GM12873 (cell line): Measurements from ENCODE around the gene ZNF470.

Experiments
- TF ChIP-seq, protein P1 (sequence below): IDR thresholded peaks from 2 replicates; pipeline ENCODE4 v1.5.1; 2012; ENCODE audit warnings: low read depth, mild to moderate bottlenecking, moderate library complexity, low read length, control low read depth; ENCODE audit not compliant: insufficient read depth; ENCODE audit errors: missing control alignments

Gene ZNF470

DNA sequence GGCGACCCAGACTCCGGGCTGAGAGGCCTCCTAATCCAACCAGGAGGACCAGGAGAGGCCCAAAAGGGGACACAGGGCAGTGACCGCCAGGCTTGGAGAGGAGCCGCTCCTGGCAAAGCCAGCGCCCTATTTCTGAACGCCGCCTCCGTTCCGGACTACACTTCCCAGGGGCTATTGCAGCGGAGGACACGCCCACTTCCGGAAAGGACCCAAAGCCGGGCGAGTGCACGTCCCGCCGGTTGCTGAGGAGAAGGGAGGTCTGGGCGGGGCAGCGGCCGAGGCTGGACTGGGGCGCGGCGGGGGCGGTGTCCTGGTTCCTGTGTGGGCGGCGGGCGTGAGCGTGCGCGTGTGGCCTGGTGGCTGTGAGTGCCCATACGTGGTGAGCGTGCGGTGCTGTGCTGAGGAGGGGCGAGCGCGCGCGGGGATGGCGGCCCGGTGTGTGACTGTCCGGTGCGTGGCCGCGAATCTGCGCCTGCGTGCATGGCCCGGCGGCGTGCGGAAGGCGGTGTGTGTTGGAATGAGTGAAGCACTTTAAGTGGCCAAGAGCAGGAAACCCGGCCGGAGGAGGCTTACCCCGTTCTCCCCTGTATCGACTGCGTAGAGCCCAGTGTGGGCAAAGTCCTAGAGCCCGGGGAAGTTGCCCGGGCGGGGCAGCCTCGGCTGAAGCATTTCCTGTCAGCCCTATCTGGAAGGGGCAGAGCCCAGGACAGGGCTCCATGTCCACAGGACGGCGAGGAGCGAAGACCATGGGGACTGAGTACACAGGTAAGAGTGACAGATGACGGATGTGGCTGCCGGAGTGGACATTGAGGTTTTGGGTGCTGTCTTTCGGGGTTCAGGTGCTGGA is at the start of gene ZNF470:
ZNF470 (plus strand) TSS at position 195 of the 847 bp plus-strand sequence. CDS start 2,844 bp downstream, outside the sequence.
- TF ChIP-seq, protein P1, sequence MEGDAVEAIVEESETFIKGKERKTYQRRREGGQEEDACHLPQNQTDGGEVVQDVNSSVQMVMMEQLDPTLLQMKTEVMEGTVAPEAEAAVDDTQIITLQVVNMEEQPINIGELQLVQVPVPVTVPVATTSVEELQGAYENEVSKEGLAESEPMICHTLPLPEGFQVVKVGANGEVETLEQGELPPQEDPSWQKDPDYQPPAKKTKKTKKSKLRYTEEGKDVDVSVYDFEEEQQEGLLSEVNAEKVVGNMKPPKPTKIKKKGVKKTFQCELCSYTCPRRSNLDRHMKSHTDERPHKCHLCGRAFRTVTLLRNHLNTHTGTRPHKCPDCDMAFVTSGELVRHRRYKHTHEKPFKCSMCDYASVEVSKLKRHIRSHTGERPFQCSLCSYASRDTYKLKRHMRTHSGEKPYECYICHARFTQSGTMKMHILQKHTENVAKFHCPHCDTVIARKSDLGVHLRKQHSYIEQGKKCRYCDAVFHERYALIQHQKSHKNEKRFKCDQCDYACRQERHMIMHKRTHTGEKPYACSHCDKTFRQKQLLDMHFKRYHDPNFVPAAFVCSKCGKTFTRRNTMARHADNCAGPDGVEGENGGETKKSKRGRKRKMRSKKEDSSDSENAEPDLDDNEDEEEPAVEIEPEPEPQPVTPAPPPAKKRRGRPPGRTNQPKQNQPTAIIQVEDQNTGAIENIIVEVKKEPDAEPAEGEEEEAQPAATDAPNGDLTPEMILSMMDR, result no peak

DNA sequence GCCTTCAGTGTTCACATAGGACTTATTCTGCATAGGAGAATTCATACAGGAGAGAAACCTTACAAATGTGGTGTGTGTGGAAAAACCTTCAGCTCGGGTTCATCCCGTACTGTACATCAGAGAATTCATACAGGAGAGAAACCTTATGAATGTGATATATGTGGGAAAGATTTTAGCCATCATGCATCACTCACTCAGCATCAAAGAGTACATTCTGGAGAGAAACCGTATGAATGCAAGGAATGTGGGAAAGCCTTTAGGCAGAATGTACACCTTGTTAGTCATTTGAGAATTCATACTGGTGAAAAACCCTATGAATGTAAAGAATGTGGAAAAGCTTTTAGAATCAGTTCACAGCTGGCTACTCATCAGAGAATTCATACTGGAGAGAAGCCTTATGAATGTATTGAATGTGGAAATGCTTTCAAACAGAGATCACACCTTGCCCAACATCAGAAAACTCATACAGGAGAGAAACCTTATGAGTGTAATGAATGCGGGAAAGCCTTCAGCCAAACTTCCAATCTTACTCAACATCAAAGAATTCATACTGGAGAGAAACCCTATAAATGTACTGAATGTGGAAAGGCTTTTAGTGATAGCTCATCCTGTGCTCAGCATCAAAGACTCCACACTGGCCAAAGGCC is 41.9 kb upstream of the ZNF470 start:
- TF ChIP-seq, protein P1, result no peak

DNA sequence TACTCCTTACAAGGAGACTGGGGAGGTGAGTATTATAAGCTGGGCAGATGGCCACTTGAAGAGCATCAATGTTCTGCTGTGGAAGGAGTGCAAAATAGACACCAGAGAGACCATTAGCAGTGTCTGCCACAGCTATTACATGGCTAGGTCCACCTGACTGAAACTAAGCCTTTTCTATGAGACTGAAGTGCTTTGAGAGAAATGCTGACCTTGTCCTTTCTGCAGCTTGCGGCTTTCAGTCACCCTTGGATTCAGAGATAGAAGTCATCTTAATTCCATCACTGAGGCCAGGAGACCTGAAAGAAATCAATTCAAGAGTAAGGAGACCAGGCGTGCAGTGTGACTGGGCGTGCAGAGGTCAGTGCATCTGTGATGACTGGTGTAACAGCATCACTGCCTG is 29.8 kb upstream of the ZNF470 start:
- TF ChIP-seq, protein P1, result no peak

DNA sequence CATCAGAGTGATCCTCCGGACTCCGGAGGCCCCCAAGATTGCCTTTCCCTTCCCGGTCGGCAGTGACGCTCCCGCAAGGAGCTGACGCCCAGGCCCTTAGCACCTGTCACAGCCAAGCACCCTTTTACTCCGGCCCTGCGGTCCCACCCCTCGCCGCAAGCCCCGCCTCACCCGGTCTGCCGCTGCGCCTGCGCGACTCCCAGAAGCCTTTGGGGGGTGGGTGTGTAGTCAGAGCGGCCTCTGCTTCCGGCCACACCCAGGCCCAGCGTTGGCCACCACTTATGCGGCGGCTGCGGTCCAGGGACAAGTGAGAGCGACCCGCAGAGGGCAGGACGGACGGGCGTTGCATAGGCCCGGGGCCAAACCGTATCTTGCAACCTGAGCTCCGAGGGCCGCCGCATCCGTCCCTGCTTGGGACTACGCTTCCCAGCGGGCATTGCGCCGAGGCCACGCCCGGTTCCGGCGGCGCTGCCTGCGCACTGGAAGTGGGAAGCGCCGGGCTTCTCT is 29.0 kb upstream of the ZNF470 start:
- TF ChIP-seq, protein P1, result no peak

DNA sequence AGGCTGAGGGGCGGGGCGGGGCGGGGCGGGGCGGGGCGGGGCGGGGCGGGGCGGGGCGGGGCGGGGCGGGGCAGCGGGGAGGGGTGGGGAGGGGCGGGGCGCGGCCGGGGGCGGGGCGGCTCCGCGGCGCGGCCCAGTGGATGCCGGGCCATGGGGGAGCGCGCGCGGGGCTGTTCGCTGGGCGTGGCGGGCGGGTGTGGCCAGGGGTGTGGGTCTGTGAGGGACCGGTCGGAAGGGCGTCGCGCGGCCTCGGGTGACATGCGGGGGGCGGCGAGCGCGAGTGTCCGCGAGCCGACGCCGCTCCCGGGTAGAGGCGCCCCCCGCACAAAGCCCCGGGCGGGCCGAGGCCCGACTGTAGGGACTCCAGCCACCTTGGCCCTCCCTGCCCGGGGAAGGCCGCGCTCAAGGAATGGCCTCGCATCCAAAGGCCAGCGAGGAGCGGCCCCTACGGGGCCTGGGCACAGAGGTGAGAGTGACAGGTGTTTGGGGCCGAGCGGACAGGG is 28.5 kb upstream of the ZNF470 start, which contains the start of gene ZFP28:
ZFP28 (plus strand) TSS at position 188 of the 503 bp plus-strand sequence; CDS start at position 259, 71 bp downstream.
- TF ChIP-seq, protein P1, result no peak

DNA sequence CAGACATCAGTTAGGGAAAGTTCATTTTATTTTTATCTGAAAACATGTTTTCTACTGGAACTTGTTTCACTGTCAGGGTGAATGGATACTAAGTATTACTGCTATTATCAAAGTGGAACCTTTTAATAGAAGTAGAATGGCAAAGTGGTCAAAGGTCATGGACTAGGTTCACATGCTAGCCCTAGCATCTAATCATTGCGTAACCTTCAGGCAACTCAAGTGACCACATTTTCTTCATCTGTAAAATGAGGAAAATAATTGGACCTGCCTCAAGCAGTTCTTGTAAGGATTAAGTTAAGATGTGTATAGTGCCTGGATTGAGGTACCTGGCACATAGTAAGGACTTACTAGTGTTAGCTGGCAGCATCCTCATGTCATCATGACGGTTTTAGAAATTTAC is 23.5 kb upstream of the ZNF470 start:
- TF ChIP-seq, protein P1, result no peak

DNA sequence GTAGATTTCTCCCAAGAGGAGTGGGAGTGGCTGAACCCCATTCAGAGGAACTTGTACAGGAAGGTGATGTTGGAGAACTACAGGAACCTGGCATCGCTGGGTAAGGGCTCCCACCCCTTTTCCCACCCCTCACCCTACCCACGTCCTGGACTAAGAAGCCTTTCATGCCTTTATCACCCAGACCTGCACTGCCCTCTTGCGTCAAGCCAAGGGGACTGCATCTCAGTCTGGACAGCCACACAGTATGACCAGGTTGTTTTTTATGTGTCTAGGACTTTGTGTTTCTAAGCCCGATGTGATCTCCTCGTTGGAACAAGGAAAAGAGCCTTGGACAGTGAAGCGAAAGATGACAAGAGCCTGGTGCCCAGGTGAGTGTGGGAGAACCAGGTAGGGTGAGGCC is 19.7 kb upstream of the ZNF470 start:
- TF ChIP-seq, protein P1, result no peak
